Calu3 (cell line): ENCODE measurements around the gene AR. TPM values are rescaled to one million over a fixed set of nuclear protein-coding genes. Genes with fewer than 3 reads are reported as not detected.

Experiments
- BruUV-seq: library from RNA; stranded (reverse); fragments of 400-500 nt; replicated peaks from 2 replicates; lab custom pipeline; 2021; lab: Mats Ljungman, UMichigan
- CTCF ChIA-PET: fragments of 300-600 bp; sonication (Branson Sonifier 250); formaldehyde crosslinking; loops from one replicate; lab custom pipeline; 2022; ENCODE audit warnings: antibody characterized with exemption; lab: Charles Lee
- DNase-seq: peaks from one replicate; pipeline ENCODE4 v3.0.0; 2022
- H3K27ac Mint-ChIP-seq: one replicate; pipeline ENCODE4 v1.8.0; 2022; ENCODE audit warnings: mixed read lengths; ENCODE audit not compliant: unreplicated experiment
- H3K27me3 Mint-ChIP-seq: one replicate; pipeline ENCODE4 v1.8.0; 2022; ENCODE audit warnings: mixed read lengths; ENCODE audit not compliant: unreplicated experiment
- H3K36me3 Mint-ChIP-seq: one replicate; pipeline ENCODE4 v1.8.0; 2022; ENCODE audit warnings: mild to moderate bottlenecking, moderate library complexity, mixed read lengths; ENCODE audit not compliant: insufficient read depth, unreplicated experiment
- H3K4me1 Mint-ChIP-seq: one replicate; pipeline ENCODE4 v1.8.0; 2022; ENCODE audit warnings: mild to moderate bottlenecking, low read depth, mixed read lengths; ENCODE audit not compliant: unreplicated experiment
- H3K4me3 Mint-ChIP-seq: one replicate; pipeline ENCODE4 v1.8.0; 2022; ENCODE audit warnings: mild to moderate bottlenecking, low read depth, moderate library complexity, mixed read lengths; ENCODE audit not compliant: unreplicated experiment
- H3K9me3 Mint-ChIP-seq: one replicate; pipeline ENCODE4 v1.8.0; 2022; ENCODE audit warnings: low read depth, mixed read lengths; ENCODE audit not compliant: unreplicated experiment
- intact Hi-C: fragments of 100-400 bp; cut with micrococcal nuclease; formaldehyde crosslinking; loops from one replicate; pipeline ENCODE4 v1.10.0; 2022; ENCODE audit not compliant: unreplicated experiment
- total RNA-seq: library from RNA; stranded (reverse); gene quantifications from 2 replicates; pipeline ENCODE4 v1.2.3, GENCODE V29; 2022
- TF ChIP-seq, protein P1 (sequence below): fragments of 200-600 bp; IDR thresholded peaks from one replicate; pipeline ENCODE4 v1.8.0; 2022; ENCODE audit warnings: antibody characterized with exemption; ENCODE audit not compliant: unreplicated experiment

Gene AR
- total RNA-seq, 1 experiment from 2014 or later = 0.83 TPM

DNA sequence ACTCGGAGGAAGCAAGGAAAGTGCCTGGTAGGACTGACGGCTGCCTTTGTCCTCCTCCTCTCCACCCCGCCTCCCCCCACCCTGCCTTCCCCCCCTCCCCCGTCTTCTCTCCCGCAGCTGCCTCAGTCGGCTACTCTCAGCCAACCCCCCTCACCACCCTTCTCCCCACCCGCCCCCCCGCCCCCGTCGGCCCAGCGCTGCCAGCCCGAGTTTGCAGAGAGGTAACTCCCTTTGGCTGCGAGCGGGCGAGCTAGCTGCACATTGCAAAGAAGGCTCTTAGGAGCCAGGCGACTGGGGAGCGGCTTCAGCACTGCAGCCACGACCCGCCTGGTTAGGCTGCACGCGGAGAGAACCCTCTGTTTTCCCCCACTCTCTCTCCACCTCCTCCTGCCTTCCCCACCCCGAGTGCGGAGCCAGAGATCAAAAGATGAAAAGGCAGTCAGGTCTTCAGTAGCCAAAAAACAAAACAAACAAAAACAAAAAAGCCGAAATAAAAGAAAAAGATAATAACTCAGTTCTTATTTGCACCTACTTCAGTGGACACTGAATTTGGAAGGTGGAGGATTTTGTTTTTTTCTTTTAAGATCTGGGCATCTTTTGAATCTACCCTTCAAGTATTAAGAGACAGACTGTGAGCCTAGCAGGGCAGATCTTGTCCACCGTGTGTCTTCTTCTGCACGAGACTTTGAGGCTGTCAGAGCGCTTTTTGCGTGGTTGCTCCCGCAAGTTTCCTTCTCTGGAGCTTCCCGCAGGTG lies 637 bp downstream of the AR start:
- no peak for DNase-seq
- Mint-ChIP-seq H3K9me3 (peaks cover 5% of the 10 kb centered on the region), H3K4me1 (no peaks in the 10 kb centered on the region), H3K27me3 (peaks cover 8% of the 10 kb centered on the region), H3K36me3 (no peaks in the 10 kb centered on the region), H3K4me3 (peak overlapping the region; percentile 47), H3K27ac (no peak overlapping the region)
- intact Hi-C loops = no loop called here
- TF ChIP-seq, protein P1, sequence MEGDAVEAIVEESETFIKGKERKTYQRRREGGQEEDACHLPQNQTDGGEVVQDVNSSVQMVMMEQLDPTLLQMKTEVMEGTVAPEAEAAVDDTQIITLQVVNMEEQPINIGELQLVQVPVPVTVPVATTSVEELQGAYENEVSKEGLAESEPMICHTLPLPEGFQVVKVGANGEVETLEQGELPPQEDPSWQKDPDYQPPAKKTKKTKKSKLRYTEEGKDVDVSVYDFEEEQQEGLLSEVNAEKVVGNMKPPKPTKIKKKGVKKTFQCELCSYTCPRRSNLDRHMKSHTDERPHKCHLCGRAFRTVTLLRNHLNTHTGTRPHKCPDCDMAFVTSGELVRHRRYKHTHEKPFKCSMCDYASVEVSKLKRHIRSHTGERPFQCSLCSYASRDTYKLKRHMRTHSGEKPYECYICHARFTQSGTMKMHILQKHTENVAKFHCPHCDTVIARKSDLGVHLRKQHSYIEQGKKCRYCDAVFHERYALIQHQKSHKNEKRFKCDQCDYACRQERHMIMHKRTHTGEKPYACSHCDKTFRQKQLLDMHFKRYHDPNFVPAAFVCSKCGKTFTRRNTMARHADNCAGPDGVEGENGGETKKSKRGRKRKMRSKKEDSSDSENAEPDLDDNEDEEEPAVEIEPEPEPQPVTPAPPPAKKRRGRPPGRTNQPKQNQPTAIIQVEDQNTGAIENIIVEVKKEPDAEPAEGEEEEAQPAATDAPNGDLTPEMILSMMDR = no peak
- no TSS peak for BruUV-seq
- CTCF ChIA-PET = interaction anchor here (0.5 to 0.6 kb wide), 2 partner anchors 474 to 937 kb away, joined by 3 to 5 read pairs; no protein-coding TSS in a partner anchor

DNA sequence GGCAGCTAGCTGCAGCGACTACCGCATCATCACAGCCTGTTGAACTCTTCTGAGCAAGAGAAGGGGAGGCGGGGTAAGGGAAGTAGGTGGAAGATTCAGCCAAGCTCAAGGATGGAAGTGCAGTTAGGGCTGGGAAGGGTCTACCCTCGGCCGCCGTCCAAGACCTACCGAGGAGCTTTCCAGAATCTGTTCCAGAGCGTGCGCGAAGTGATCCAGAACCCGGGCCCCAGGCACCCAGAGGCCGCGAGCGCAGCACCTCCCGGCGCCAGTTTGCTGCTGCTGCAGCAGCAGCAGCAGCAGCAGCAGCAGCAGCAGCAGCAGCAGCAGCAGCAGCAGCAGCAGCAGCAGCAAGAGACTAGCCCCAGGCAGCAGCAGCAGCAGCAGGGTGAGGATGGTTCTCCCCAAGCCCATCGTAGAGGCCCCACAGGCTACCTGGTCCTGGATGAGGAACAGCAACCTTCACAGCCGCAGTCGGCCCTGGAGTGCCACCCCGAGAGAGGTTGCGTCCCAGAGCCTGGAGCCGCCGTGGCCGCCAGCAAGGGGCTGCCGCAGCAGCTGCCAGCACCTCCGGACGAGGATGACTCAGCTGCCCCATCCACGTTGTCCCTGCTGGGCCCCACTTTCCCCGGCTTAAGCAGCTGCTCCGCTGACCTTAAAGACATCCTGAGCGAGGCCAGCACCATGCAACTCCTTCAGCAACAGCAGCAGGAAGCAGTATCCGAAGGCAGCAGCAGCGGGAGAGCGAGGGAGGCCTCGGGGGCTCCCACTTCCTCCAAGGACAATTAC lies 1.4 kb downstream of the AR start:
- H3K27ac Mint-ChIP-seq = no peak overlapping the region
- DNase-seq = no peak
- BruUV-seq = no TSS peak
- no peak overlapping the region for H3K4me3 Mint-ChIP-seq
- CTCF ChIA-PET = no interaction called here
- intact Hi-C loops = no loop called here
- no peaks in the 10 kb centered on the region for H3K9me3 Mint-ChIP-seq
- TF ChIP-seq, protein P1 = no peak
- H3K27me3 Mint-ChIP-seq = peaks cover 8% of the 10 kb centered on the region
- H3K4me1 Mint-ChIP-seq = no peaks in the 10 kb centered on the region
- H3K36me3 Mint-ChIP-seq = no peaks in the 10 kb centered on the region

DNA sequence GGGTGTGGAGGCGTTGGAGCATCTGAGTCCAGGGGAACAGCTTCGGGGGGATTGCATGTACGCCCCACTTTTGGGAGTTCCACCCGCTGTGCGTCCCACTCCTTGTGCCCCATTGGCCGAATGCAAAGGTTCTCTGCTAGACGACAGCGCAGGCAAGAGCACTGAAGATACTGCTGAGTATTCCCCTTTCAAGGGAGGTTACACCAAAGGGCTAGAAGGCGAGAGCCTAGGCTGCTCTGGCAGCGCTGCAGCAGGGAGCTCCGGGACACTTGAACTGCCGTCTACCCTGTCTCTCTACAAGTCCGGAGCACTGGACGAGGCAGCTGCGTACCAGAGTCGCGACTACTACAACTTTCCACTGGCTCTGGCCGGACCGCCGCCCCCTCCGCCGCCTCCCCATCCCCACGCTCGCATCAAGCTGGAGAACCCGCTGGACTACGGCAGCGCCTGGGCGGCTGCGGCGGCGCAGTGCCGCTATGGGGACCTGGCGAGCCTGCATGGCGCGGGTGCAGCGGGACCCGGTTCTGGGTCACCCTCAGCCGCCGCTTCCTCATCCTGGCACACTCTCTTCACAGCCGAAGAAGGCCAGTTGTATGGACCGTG lies 2.2 kb downstream of the AR start:
- DNase-seq = no peak
- CTCF ChIA-PET = no interaction called here
- intact Hi-C loops = no loop called here
- Mint-ChIP-seq H3K4me3 (no peak overlapping the region), H3K9me3 (no peaks in the 10 kb centered on the region), H3K36me3 (no peaks in the 10 kb centered on the region), H3K4me1 (no peaks in the 10 kb centered on the region), H3K27ac (no peak overlapping the region), H3K27me3 (peaks cover 8% of the 10 kb centered on the region)
- no TSS peak for BruUV-seq
- TF ChIP-seq, protein P1 = no peak

DNA sequence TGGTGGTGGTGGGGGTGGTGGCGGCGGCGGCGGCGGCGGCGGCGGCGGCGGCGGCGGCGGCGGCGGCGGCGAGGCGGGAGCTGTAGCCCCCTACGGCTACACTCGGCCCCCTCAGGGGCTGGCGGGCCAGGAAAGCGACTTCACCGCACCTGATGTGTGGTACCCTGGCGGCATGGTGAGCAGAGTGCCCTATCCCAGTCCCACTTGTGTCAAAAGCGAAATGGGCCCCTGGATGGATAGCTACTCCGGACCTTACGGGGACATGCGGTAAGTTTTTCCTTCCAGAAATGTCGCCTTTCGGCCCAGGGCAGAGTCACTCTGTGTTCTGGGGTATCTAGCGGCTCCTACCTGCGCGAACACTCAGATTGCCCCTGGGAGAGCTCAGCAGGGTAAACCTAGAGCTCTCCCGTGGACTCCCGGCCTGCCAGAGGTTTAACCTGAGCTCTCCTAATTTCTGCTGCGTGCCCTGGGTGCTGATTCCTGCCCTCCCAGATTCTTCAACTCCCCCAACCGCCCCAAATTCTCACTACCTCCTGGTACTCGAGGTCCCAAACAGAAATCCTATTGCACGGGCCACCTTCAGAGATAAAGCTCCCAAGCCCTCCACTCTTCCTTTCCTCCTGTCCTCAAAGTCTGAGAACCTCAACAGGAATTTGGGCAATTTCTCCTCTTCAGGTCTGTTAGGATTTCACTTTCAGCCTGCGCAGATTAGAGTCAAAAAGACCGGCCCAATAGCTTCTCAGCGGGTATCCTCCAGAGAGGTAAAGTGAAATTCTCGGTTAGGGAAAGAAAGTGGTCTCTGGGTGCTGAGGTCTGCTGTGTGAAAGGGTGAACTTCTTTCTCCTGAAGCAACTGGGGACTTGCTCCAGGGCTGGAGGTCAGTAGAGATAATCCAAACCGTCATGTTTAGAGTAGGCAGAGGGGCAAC lies 2.9 kb downstream of the AR start:
- H3K27ac Mint-ChIP-seq = no peak overlapping the region
- no peak for DNase-seq
- H3K4me3 Mint-ChIP-seq = no peak overlapping the region
- TF ChIP-seq, protein P1 = no peak
- H3K4me1 Mint-ChIP-seq = no peaks in the 10 kb centered on the region
- peaks cover 8% of the 10 kb centered on the region for H3K27me3 Mint-ChIP-seq
- no TSS peak for BruUV-seq
- no peaks in the 10 kb centered on the region for H3K9me3 Mint-ChIP-seq
- CTCF ChIA-PET = no interaction called here
- intact Hi-C loops = no loop called here
- H3K36me3 Mint-ChIP-seq = no peaks in the 10 kb centered on the region
